PC-3 (cell line): ENCODE results near the gene FSIP1. TPM values are rescaled to one million over a fixed set of nuclear protein-coding genes. Genes with fewer than 3 reads are reported as not detected.
A peak's percentile ranks its signal among the peaks of the same experiment; 100 is the strongest.

Experiments used
- ATAC-seq: fragments of 200-7000 bp; cut with Tn5 transposase; 2 replicates; pipeline ENCODE4 v1.9.1; 2020; ENCODE audit warnings: mild to moderate bottlenecking, moderate library complexity
- BruUV-seq: library from RNA; stranded (reverse); fragments of 400-500 nt; replicated peaks from 2 replicates; lab custom pipeline; 2021; lab: Mats Ljungman, UMichigan
- CTCF ChIA-PET: fragments of 300-600 bp; sonication (Branson Sonifier 250); formaldehyde crosslinking; loops from one replicate; lab custom pipeline; 2022; ENCODE audit warnings: antibody characterized with exemption; lab: Charles Lee
- POLR2A ChIA-PET: fragments of 300-600 bp; sonication (Branson Sonifier 250); formaldehyde crosslinking; loops from one replicate; lab custom pipeline; 2022; ENCODE audit warnings: antibody characterized with exemption; ENCODE audit not compliant: unreplicated experiment; lab: Charles Lee
- DNase-seq: peaks from one replicate; pipeline ENCODE4 v3.0.0-alpha.2; 2015
- H2AFZ ChIP-seq: fragments of 300-600 bp; sonication (generic); 2 replicates; pipeline ENCODE4 v1.6.0; 2016; ENCODE audit warnings: antibody characterized with exemption, low read length
- H3F3A ChIP-seq: fragments of 300-600 bp; sonication (generic); one replicate; pipeline ENCODE4 v1.6.0; 2017; ENCODE audit warnings: antibody characterized with exemption, low read length, control low read depth, mild to moderate bottlenecking; ENCODE audit not compliant: unreplicated experiment
- H3K27ac ChIP-seq: fragments of 300-600 bp; sonication (generic); 2 replicates; pipeline ENCODE4 v1.5.1; 2016; ENCODE audit warnings: mild to moderate bottlenecking, low read length
- H3K27me3 ChIP-seq: fragments of 300-600 bp; sonication (generic); 2 replicates; pipeline ENCODE4 v1.6.1; 2016; ENCODE audit warnings: low read length, mixed read lengths
- H3K36me3 ChIP-seq: fragments of 300-600 bp; sonication (generic); 2 replicates; pipeline ENCODE4 v1.6.1; 2016; ENCODE audit warnings: low read depth, mixed run types, low read length, mixed read lengths
- H3K4me1 ChIP-seq: fragments of 300-600 bp; sonication (generic); 2 replicates; pipeline ENCODE4 v1.5.1; 2016; ENCODE audit warnings: low read length; ENCODE audit not compliant: insufficient read depth
- H3K4me2 ChIP-seq: fragments of 300-600 bp; sonication (generic); 2 replicates; pipeline ENCODE4 v1.6.0; 2016; ENCODE audit warnings: low read length
- H3K4me3 ChIP-seq: fragments of 300-600 bp; sonication (generic); 2 replicates; pipeline ENCODE4 v1.5.1; 2016; ENCODE audit warnings: mild to moderate bottlenecking, low read length, mixed read lengths
- H3K79me2 ChIP-seq: fragments of 300-600 bp; sonication (generic); 2 replicates; pipeline ENCODE4 v1.6.1; 2017; ENCODE audit warnings: low read length, mixed read lengths
- H3K9ac ChIP-seq: fragments of 300-600 bp; sonication (generic); 2 replicates; pipeline ENCODE4 v1.6.0; 2016; ENCODE audit warnings: mild to moderate bottlenecking, low read length
- H3K9me2 ChIP-seq: fragments of 300-600 bp; sonication (generic); replicated peaks from 2 replicates; pipeline ENCODE4 v1.6.1; 2016; ENCODE audit warnings: mixed run types, low read length, mixed read lengths
- H3K9me3 ChIP-seq: fragments of 300-600 bp; sonication (generic); 2 replicates; pipeline ENCODE4 v1.6.1; 2016; ENCODE audit warnings: low read length, mixed read lengths
- H4K20me1 ChIP-seq: fragments of 300-600 bp; sonication (generic); 2 replicates; pipeline ENCODE4 v1.6.1; 2016; ENCODE audit warnings: low read length, mixed read lengths
- EZH2 ChIP-seq: fragments of 300-600 bp; sonication (generic); IDR thresholded peaks from one replicate; pipeline ENCODE4 v1.6.1; 2017; ENCODE audit warnings: antibody characterized with exemption, mild to moderate bottlenecking, low read length; ENCODE audit not compliant: unreplicated experiment
- EZH2phosphoT487 ChIP-seq: fragments of 300-600 bp; sonication (generic); IDR thresholded peaks from 2 replicates; pipeline ENCODE4 v1.6.1; 2018; ENCODE audit warnings: mild to moderate bottlenecking, antibody characterized with exemption, low read length, borderline replicate concordance
- intact Hi-C: fragments of 100-400 bp; cut with micrococcal nuclease; formaldehyde crosslinking; loops from 2 replicates; pipeline ENCODE4 v1.9.0; 2023
- total RNA-seq: library from RNA; depleted of rRNA; stranded (reverse); fragments of >200 nt; gene quantifications from 2 replicates; pipeline ENCODE4 v1.2.3, GENCODE V29; 2014
- TF ChIP-seq, protein P1 (sequence below): fragments of 300-600 bp; sonication (generic); conservative IDR thresholded peaks from 2 replicates; pipeline ENCODE4 v1.5.1; 2017; ENCODE audit warnings: antibody characterized with exemption, low read depth, mild to moderate bottlenecking, low read length

Gene FSIP1
- total RNA-seq, 1 experiment from 2014 or later: 0.07 TPM

DNA sequence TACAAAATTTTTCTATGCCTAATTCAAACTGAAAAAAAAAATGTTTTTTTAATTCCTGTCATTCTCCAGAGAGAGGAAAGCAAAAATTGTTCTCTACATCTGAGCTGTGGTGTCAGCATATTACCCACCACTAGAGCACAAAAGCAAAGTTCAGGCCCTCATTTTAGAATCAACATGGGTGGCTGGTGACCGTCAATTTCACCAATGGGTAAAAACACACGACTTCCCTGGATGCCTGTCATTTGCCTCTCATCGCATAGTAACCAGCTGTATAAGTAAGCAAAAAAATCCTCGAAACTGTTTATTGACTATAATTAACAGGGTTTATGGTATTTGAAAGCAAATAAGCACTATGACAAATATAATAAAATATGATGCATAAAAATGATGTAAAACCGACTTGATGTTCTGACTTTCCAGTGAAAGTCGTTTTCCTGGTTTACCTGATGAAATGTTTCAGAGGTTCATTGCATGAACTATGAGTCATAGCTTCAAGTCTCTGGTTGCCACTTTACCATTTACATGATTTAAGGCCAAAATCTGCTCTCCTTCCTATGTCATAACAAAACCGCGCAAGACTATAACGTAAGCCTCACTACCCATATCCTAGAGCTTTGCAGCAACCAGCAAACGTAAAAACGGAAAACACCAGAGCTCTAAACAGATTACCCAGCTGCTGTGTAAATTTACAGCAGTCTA is 141.3 kb downstream of the FSIP1 start:
- no peaks in the 10 kb centered on the region for H3K27me3 ChIP-seq
- no peak overlapping the region for H2AFZ ChIP-seq
- no peaks in the 10 kb centered on the region for H4K20me1 ChIP-seq
- no TSS peak for BruUV-seq
- peak; percentile 89 for DNase-seq
- peaks cover 32% of the 10 kb centered on the region for H3K4me1 ChIP-seq
- peak overlapping the region; percentile 24; the same call in 1 of the 2 replicates for H3K4me3 ChIP-seq
- H3K9ac ChIP-seq: peak overlapping the region; percentile 52
- peak overlapping the region; percentile 69 for H3K4me2 ChIP-seq
- CTCF ChIA-PET: interaction anchor here (0.6 to 0.8 kb wide), 3 partner anchors 11 to 100 kb away, joined by 3 to 7 read pairs (median 6); no protein-coding TSS in a partner anchor
- no peaks in the 10 kb centered on the region for H3K9me3 ChIP-seq
- H3K36me3 ChIP-seq: no peaks in the 10 kb centered on the region
- H3K79me2 ChIP-seq: no peaks in the 10 kb centered on the region
- intact Hi-C loops: loop anchor here (1.0 to 2.0 kb wide), 3 partner anchors 12 to 61 kb away; partner anchors contain the start of gene THBS1
- no peak for TF ChIP-seq EZH2phosphoT487
- TF ChIP-seq, protein P1, sequence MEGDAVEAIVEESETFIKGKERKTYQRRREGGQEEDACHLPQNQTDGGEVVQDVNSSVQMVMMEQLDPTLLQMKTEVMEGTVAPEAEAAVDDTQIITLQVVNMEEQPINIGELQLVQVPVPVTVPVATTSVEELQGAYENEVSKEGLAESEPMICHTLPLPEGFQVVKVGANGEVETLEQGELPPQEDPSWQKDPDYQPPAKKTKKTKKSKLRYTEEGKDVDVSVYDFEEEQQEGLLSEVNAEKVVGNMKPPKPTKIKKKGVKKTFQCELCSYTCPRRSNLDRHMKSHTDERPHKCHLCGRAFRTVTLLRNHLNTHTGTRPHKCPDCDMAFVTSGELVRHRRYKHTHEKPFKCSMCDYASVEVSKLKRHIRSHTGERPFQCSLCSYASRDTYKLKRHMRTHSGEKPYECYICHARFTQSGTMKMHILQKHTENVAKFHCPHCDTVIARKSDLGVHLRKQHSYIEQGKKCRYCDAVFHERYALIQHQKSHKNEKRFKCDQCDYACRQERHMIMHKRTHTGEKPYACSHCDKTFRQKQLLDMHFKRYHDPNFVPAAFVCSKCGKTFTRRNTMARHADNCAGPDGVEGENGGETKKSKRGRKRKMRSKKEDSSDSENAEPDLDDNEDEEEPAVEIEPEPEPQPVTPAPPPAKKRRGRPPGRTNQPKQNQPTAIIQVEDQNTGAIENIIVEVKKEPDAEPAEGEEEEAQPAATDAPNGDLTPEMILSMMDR: peak; percentile 34; the same call in 1 of the 2 replicates
- no peaks in the 10 kb centered on the region for H3K9me2 ChIP-seq
- peak; percentile 75 for ATAC-seq
- POLR2A ChIA-PET: interaction anchor here (0.6 kb wide), 1 partner anchor 293 kb away, joined by 3 read pairs; the partner anchor contains the start of gene EIF2AK4
- peak overlapping the region; percentile 92 for H3K27ac ChIP-seq
- peaks cover 15% of the 10 kb centered on the region for H3F3A ChIP-seq

DNA sequence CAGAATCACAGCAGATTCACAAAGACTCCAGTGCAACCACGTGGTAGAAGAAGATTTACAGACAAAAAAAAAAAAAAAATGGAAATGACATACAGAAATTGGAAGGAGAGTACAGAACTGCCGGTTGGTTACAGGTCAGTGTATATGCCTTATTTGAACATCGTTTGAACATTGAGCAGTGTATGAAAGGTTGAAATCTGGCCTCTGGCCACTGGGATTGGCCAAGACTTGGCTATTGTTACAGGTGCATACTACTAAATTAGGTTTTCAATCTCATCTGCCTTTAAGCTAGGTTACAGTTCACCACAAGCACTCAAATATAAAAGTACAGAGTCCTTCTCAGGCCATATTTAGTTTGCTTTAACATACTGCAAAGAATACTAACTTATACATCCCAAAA is 142.0 kb downstream of the FSIP1 start:
- no peaks in the 10 kb centered on the region for H3K27me3 ChIP-seq
- no peaks in the 10 kb centered on the region for H3K79me2 ChIP-seq
- intact Hi-C loops: loop anchor here (1.0 to 2.0 kb wide), 3 partner anchors 11 to 60 kb away; partner anchors contain the start of gene THBS1
- no peak for TF ChIP-seq EZH2phosphoT487
- DNase-seq (peak; percentile 17), ATAC-seq (no peak)
- CTCF ChIA-PET: interaction anchor here (0.8 kb wide), 1 partner anchor 11 kb away, joined by 7 read pairs; no protein-coding TSS in a partner anchor
- no peaks in the 10 kb centered on the region for H3K9me2 ChIP-seq
- no TSS peak for BruUV-seq
- no peaks in the 10 kb centered on the region for H4K20me1 ChIP-seq
- H3F3A ChIP-seq: peaks cover 15% of the 10 kb centered on the region
- POLR2A ChIA-PET: no interaction called here
- H3K9me3 ChIP-seq: no peaks in the 10 kb centered on the region
- H3K36me3 ChIP-seq: no peaks in the 10 kb centered on the region
- H3K4me2 ChIP-seq: peak overlapping the region; percentile 69
- peak overlapping the region; percentile 1; the same call in 1 of the 2 replicates for H3K9ac ChIP-seq
- peaks cover 32% of the 10 kb centered on the region for H3K4me1 ChIP-seq
- H3K27ac ChIP-seq: peak overlapping the region; percentile 92
- H2AFZ ChIP-seq: no peak overlapping the region
- H3K4me3 ChIP-seq: peak overlapping the region; percentile 24; the same call in 1 of the 2 replicates

GRCh38 chr15:39639037-39639436 is 143.6 kb downstream of the FSIP1 start:
- H3K9me2 ChIP-seq: no peaks in the 10 kb centered on the region
- H3K9ac ChIP-seq: no peak overlapping the region
- no peaks in the 10 kb centered on the region for H3K27me3 ChIP-seq
- BruUV-seq: no TSS peak
- H3K4me1 ChIP-seq: peaks cover 32% of the 10 kb centered on the region
- no peaks in the 10 kb centered on the region for H3K36me3 ChIP-seq
- H3K27ac ChIP-seq: no peak overlapping the region
- TF ChIP-seq, protein P1: no peak
- TF ChIP-seq EZH2phosphoT487 (no peak), EZH2 (no peak)
- no peaks in the 10 kb centered on the region for H3K79me2 ChIP-seq
- CTCF ChIA-PET: no interaction called here
- no peak overlapping the region for H3K4me2 ChIP-seq
- ATAC-seq: no peak
- H3K4me3 ChIP-seq: no peak overlapping the region
- H4K20me1 ChIP-seq: no peaks in the 10 kb centered on the region
- peaks cover 15% of the 10 kb centered on the region for H3F3A ChIP-seq
- POLR2A ChIA-PET: no interaction called here
- no peak overlapping the region for H2AFZ ChIP-seq
- intact Hi-C loops: no loop called here
- DNase-seq: no peak
- H3K9me3 ChIP-seq: no peaks in the 10 kb centered on the region
